Measurements from ENCODE around the gene SESN1.

DNA sequence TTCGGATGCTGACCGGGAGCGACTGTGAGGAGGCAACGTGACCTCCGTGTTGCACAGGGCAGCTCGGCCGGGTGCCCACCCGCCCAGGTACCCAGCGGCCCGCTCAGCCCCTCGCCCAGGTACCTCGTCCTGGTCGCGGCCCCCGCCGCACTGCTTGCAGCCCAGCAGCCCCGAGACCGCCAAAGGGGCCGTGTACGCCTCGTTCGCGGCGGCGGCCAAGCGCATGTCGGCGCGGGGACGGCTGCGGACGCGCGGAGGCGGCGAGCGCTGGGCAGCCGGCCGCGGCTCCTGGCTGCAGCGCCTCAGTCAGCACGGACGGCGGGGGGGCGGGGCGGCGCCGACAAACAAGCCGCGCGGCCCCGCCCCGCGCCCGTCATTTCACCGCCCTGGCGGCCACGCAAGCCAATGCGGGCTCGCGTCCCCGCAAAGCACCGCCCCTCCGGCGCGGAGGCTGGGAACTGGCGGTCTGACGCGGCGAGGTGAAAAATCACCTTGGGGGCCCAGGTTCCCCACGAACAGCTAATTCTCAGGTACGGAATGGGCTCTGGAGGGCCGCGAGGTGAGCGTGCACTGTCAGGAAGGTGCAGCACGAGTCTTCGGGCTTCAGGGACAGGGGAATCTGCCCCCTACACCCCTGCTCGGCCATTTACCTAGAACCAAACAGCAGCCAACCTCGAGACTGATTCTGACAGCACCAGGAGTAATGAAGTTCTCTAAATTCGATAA is 85.2 kb downstream of the SESN1 start:
- no peak for TF ChIP-seq CTCF (conservative IDR thresholded peaks at IDR 0.05 in 1 of 2, IDR thresholded peaks at IDR 0.05 in 1 of 2; ENCODE audit: extremely low read depth in 1 of 2, insufficient read depth in 1 of 2, low read depth in 1 of 2, low read length in 2 of 2)
- no peak for TF ChIP-seq EZH2 (IDR thresholded peaks at IDR 0.05; ENCODE audit: borderline replicate concordance, low read length)

Measured in mammary epithelial cell (primary cell).